ENCODE measurements around the gene STAB1.

STAB1 gene

DNA sequence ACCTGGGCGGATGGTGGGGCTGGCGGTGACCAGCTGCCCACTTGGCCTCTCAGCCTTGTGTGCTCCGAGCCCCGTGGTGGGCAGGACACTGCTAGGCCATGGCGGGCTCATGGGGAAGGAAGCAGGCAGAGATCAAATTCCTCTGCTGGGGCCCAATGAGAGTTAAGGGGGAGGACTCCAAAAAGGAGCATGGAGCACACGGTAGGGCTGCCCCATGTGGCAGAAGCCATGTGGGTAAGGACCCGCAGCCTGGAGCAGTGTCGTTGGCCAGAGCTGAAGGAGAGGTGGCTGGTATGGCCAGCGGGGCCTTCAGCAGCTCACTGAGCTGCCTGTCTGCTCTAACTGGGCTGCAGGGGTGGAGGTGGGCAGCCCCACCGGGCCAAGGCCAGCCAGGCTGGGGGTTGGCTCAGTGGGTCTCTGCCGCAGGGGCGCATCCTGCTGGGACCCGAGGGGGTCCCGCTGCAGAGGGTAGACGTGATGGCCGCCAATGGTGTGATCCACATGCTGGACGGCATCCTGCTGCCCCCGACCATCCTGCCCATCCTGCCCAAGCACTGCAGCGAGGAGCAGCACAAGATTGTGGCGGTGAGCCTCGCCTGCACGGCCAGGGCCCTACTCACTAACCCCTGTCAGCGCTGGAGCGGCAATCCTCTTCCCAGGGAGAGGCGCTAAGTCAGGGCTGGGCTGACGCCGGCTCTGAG, 11.3 kb downstream of the STAB1 start:
- no peak for DNase-seq (ENCODE audit: low read depth, low spot score)

DNA sequence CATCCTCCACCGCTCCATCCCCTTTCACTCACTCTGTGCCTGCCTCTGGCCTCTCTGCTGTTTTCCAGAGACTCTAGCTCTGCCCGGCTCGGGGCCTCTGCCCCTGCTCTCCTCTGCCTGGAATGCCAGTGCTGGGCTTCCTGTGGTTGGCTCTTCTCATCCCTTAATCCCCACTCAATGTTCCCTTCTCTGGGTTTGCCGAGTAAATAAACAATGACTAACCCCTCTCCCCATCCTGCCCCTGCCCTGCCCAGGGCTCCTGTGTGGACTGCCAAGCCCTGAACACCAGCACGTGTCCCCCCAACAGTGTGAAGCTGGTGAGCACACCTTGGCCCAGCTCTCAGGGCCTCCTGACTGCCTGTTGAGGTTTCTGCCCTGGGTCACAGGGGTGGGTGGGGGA, 12.2 kb downstream of the STAB1 start:
- peak; percentile 54 for DNase-seq (ENCODE audit: low read depth, low spot score)

- DNase-seq (ENCODE audit: low read depth, low spot score), result no peak
Observed at GRCh38 chr3:52509753-52510328, 14.7 kb downstream of the STAB1 start.

DNA sequence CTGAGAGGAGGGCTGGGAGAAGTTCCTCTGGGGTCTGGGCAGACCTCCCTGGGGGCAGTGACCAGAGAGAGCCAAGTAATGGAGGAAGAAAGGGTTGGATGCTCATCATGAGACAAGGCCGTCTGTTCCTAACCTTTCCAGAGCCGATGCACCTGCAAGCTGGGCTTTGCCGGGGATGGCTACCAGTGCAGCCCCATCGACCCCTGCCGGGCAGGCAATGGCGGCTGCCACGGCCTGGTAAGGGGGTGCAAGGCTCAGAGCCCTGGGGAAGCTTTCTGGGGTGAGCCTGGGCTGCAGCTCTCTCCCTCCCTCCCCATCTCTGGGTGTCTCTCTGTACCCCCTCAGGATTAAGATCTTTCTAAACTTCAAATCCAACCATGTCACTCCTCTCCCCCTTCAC, 16.4 kb downstream of the STAB1 start:
- no peak for DNase-seq (ENCODE audit: low read depth, low spot score)

- no peak for DNase-seq (ENCODE audit: low read depth, low spot score)
Observed at GRCh38 chr3:52512105-52512504, 17.0 kb downstream of the STAB1 start.

- DNase-seq (ENCODE audit: low read depth, low spot score), result no peak
Observed at GRCh38 chr3:52512727-52513126, 17.6 kb downstream of the STAB1 start.

- no peak for DNase-seq (ENCODE audit: low read depth, low spot score)
Observed at GRCh38 chr3:52513281-52513680, 18.1 kb downstream of the STAB1 start.

GRCh38 chr3:52514576-52514975, 19.4 kb downstream of the STAB1 start:
- DNase-seq (ENCODE audit: low read depth, low spot score), result no peak

- DNase-seq (ENCODE audit: low read depth, low spot score), result no peak
Observed at GRCh38 chr3:52515192-52515591, 20.1 kb downstream of the STAB1 start.

DNA sequence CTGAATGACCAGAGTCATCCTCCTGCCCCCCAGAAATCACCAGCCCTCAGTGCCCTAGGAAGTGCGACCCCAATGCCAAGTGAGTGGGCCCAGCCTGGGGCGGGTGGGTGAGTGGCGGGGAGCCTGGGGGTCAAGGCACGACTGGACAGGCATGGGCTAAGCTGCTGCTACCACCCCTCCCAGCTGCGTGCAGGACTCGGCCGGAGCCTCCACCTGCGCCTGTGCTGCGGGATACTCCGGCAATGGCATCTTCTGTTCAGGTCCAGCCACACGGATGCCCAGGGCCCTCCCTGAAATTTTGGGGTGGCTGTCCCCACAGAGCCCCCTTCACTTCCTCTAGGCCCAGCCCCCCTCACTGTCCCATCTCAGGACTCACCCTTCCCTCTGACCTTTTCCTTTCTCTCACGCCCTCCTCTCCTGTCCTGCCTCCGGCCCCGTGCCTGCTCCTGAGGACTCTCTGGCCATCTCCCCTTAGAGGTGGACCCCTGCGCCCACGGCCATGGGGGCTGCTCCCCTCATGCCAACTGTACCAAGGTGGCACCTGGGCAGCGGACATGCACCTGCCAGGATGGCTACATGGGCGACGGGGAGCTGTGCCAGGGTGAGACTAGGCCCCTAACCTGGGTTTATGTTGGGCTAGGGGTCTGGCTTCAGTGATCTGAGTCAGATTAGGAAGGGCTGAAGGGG, 21.5 kb downstream of the STAB1 start:
- DNase-seq (ENCODE audit: low read depth, low spot score), result no peak

GRCh38 chr3:52517796-52518722, 22.9 kb downstream of the STAB1 start:
- peak; percentile 42 for DNase-seq (ENCODE audit: low read depth, low spot score)

- DNase-seq (ENCODE audit: low read depth, low spot score), result peak; percentile 67
Observed at GRCh38 chr3:52518723-52519444, 23.7 kb downstream of the STAB1 start.

DNA sequence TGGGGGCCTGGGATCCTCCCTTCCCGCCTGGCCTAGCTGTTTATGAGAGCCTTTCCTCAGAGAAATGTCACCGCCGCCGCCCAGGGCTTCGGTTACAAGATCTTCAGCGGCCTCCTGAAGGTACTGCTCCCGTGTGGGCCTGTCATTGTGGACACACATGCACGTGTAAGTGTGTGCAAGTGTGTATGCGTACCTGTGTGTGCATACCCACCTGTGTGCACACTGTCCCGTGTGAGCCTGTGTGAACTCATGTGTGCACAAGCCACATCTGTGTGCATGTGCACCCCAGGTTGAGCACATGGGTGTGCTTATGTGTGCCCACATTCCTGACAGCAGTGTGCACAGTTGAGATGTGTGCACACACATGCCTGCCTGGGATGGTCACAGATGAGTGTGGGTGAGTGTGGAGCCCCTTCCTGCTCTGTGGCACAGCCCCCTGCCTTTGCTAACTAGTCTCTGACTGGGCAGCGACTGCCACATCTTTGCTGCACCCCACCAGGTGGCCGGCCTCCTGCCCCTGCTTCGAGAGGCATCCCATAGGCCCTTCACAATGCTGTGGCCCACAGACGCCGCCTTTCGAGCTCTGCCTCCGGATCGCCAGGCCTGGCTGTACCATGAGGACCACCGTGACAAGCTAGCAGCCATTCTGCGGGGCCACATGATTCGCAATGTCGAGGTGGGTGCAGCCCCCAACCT, 24.5 kb downstream of the STAB1 start:
- DNase-seq (ENCODE audit: low read depth, low spot score), result no peak

- DNase-seq (ENCODE audit: low read depth, low spot score), result no peak
Observed at GRCh38 chr3:52520141-52520667, 25.1 kb downstream of the STAB1 start.

- DNase-seq (ENCODE audit: low read depth, low spot score), result no peak
Observed at GRCh38 chr3:52520716-52521487, 25.8 kb downstream of the STAB1 start.

GRCh38 chr3:52521488-52521824, 26.3 kb downstream of the STAB1 start:
- DNase-seq (ENCODE audit: low read depth, low spot score), result no peak

DNA sequence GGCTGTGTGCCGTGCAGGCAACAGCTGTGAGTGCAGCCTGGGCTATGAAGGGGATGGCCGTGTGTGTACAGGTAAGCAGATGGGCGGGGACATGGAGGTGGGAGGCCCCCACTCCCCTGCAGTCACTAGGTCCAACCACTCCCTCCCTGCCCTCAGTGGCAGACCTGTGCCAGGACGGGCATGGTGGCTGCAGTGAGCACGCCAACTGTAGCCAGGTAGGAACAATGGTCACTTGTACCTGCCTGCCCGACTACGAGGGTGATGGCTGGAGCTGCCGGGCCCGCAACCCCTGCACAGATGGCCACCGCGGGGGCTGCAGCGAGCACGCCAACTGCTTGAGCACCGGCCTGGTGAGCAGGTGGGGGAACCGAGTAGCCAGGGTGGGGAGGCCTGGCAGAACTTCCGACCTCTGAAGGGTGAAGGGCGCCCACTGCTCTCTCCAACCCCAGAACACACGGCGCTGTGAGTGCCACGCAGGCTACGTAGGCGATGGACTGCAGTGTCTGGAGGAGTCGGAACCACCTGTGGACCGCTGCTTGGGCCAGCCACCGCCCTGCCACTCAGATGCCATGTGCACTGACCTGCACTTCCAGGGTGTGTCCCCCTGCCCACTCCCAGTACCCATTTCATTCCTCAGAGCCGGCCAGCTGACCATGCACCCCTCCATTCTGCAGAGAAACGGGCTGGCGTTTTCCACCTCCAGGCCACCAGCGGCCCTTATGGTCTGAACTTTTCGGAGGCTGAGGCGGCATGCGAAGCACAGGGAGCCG, 26.9 kb downstream of the STAB1 start:
- no peak for DNase-seq (ENCODE audit: low read depth, low spot score)

DNA sequence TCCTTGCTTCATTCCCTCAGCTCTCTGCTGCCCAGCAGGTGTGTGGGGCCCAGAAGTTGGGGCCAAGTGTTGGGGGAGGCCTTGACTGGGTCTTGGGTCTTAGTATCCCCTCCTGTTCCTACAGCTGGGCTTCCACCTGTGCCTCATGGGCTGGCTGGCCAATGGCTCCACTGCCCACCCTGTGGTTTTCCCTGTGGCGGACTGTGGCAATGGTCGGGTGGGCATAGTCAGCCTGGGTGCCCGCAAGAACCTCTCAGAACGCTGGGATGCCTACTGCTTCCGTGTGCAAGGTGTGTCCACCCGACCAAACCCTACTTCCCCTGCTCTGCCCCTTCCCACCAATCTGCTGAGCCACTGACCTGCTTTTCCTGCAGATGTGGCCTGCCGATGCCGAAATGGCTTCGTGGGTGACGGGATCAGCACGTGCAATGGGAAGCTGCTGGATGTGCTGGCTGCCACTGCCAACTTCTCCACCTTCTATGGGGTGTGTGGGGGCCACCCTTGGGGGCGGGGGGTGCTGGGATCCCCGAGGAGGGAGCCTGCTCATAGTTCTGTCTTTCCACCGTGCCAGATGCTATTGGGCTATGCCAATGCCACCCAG, 27.6 kb downstream of the STAB1 start:
- DNase-seq (ENCODE audit: low read depth, low spot score), result no peak

Measured in ELF-1 (cell line).